ENCODE measurements around the gene PLAA. TPM values are rescaled to one million over a fixed set of nuclear protein-coding genes. Genes with fewer than 3 reads are reported as not detected.
A peak's percentile ranks its signal among the peaks of the same experiment; 100 is the strongest.

Gene PLAA
- total RNA-seq, 1 experiment from 2014 or later = 41.2 TPM

DNA sequence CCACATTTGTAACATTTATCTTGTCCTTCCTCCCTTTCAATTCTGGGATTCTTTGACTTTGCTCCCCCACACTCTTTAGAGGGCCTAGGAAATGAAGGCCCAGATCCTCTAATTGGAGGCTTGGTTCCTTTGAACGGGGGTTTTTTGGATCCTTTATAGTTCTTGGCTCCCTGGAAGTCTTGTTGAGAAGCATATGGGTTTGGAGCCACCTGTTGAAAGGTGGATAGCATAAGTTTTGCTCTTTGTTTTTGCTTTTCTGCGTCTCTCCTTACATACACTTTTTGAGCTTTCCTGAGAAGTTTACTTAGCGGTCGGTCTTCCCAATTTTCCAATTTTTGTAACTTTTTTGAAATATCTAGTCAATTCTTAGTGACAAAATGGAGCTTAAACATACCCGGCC lies 26.9 kb upstream of the PLAA start:
- no peak overlapping the region for H3K4me3 ChIP-seq (replicated peaks in 1 of 2; ENCODE audit: low read depth in 1 of 2, low read length in 2 of 2)
- CTCF ChIA-PET = interaction anchor here (1.1 kb wide), 1 partner anchor 18 kb away, joined by 3 read pairs; the partner anchor contains the start of gene IFT74
- H3K79me2 ChIP-seq (ENCODE audit: insufficient read depth, low read length) = peaks cover 9% of the 10 kb centered on the region
- ATAC-seq (no peak), DNase-seq (ENCODE audit: low read depth, low spot score) (no peak)
- H3K4me2 ChIP-seq (ENCODE audit: low read length) = no peak overlapping the region
- no peak overlapping the region for H3K9ac ChIP-seq (ENCODE audit: low read length)
- H3K9me3 ChIP-seq (ENCODE audit: control insufficient read depth in 1 of 2, insufficient read depth in 1 of 2, low read depth in 1 of 2, low read length in 2 of 2) = no peaks in the 10 kb centered on the region
- no peaks in the 10 kb centered on the region for H3K27me3 ChIP-seq (ENCODE audit: insufficient read depth, low read length)
- no peak overlapping the region for H2AFZ ChIP-seq (ENCODE audit: low read depth, low read length, poor library complexity, severe bottlenecking)
- no peak for TF ChIP-seq EZH2 (IDR thresholded peaks at IDR 0.05)
- 0 out of 2 replicates have a peak, but pooled peaks have one; percentile 9 for TF ChIP-seq RAD21 (IDR thresholded peaks at IDR 0.05; ENCODE audit: low read depth)
- H3K9me2 ChIP-seq (ENCODE audit: insufficient read depth) = no peaks in the 10 kb centered on the region
- H4K20me1 ChIP-seq (ENCODE audit: insufficient read depth) = no peaks in the 10 kb centered on the region; the same call in 1 of the 2 replicates
- peaks cover 13 to 14% of the 10 kb centered on the region in 2 experiments for H3K4me1 ChIP-seq (ENCODE audit: control insufficient read depth in 1 of 2, insufficient read depth in 2 of 2, low read length in 2 of 2)
- no TSS peak for BruUV-seq (replicated peaks)
- POLR2A ChIA-PET = no interaction called here
- intact Hi-C loops (cut with micrococcal nuclease) = no loop called here
- H3K27ac ChIP-seq (ENCODE audit: low read depth, low read length) = no peak overlapping the region
- H3K36me3 ChIP-seq (ENCODE audit: control insufficient read depth in 1 of 2, insufficient read depth in 2 of 2, low read length in 2 of 2) = no peaks in the 10 kb centered on the region
- RAD21 ChIA-PET (ENCODE audit: low non-redundant PET in 1 of 2, low total read pairs in 2 of 2, uncharacterized antibody in 2 of 2, unreplicated experiment in 2 of 2) = no interaction called here

DNA sequence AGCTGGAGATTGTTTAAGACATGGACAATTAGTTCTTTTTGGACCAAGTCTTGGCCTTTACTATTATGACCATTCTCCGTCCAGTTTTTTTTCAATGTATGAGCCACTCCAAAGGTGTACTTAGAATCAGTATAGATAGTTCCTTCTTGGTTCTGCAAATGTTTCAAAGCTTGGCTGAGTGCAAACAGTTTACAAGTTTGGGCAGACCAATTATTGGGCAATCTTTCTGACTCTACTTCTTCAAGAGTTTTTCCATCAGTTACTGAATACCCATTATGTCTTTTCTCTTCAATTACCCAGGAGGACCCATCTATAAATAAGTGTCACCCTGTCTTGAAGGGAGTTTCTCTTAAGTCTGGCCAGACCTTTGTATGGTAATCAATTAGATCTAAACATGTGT lies 24.7 kb upstream of the PLAA start:
- Histone ChIP-seq H4K20me1 (ENCODE audit: insufficient read depth) (no peaks in the 10 kb centered on the region), H3K27ac (ENCODE audit: low read depth, low read length) (no peak overlapping the region), H3K4me1 (ENCODE audit: control insufficient read depth in 1 of 2, insufficient read depth in 2 of 2, low read length in 2 of 2) (peaks cover 9 to 13% of the 10 kb centered on the region in 2 experiments), H2AFZ (ENCODE audit: low read depth, low read length, poor library complexity, severe bottlenecking) (no peak overlapping the region), H3K4me2 (ENCODE audit: low read length) (no peak overlapping the region), H3K36me3 (ENCODE audit: control insufficient read depth in 1 of 2, insufficient read depth in 2 of 2, low read length in 2 of 2) (no peaks in the 10 kb centered on the region), H3K4me3 (replicated peaks in 1 of 2; ENCODE audit: low read depth in 1 of 2, low read length in 2 of 2) (no peak overlapping the region), H3K9me2 (ENCODE audit: insufficient read depth) (no peaks in the 10 kb centered on the region), H3K27me3 (ENCODE audit: insufficient read depth, low read length) (no peaks in the 10 kb centered on the region), H3K9me3 (ENCODE audit: control insufficient read depth in 1 of 2, insufficient read depth in 1 of 2, low read depth in 1 of 2, low read length in 2 of 2) (no peaks in the 10 kb centered on the region), H3K79me2 (ENCODE audit: insufficient read depth, low read length) (peaks cover 7% of the 10 kb centered on the region), H3K9ac (ENCODE audit: low read length) (no peak overlapping the region)
- ChIA-PET RAD21 (ENCODE audit: low non-redundant PET in 1 of 2, low total read pairs in 2 of 2, uncharacterized antibody in 2 of 2, unreplicated experiment in 2 of 2) (no interaction called here), POLR2A (no interaction called here), CTCF (no interaction called here)
- ATAC-seq = no peak
- DNase-seq (ENCODE audit: low read depth, low spot score) = no peak
- intact Hi-C loops (cut with micrococcal nuclease) = no loop called here
- no TSS peak for BruUV-seq (replicated peaks)
- TF ChIP-seq EZH2phosphoT487 (IDR thresholded peaks at IDR 0.05; ENCODE audit: borderline replicate concordance) (no peak), ZNF274 (IDR thresholded peaks at IDR 0.05; ENCODE audit: low read depth, low read length) (no peak), EZH2 (IDR thresholded peaks at IDR 0.05) (no peak), TCF7L2 (IDR thresholded peaks at IDR 0.05; ENCODE audit: borderline replicate concordance, extremely low read depth, insufficient read depth, insufficient read length) (no peak), SP1 (IDR thresholded peaks at IDR 0.05; ENCODE audit: low read depth) (no peak), SIN3A (IDR thresholded peaks at IDR 0.05; ENCODE audit: low read depth) (no peak), YY1 (IDR thresholded peaks at IDR 0.05; ENCODE audit: extremely low read depth, insufficient replicate concordance, low read depth, low read length) (no peak), SRF (IDR thresholded peaks at IDR 0.05; ENCODE audit: low read depth) (no peak), EGR1 (IDR thresholded peaks at IDR 0.05; ENCODE audit: low read depth) (no peak), MAX (IDR thresholded peaks at IDR 0.05) (no peak)
- TF ChIP-seq, protein P1, sequence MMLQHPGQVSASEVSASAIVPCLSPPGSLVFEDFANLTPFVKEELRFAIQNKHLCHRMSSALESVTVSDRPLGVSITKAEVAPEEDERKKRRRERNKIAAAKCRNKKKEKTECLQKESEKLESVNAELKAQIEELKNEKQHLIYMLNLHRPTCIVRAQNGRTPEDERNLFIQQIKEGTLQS (IDR thresholded peaks at IDR 0.05) = no peak

All from HCT116 (cell line).